Neural progenitor cell (in vitro differentiated cells): ENCODE results near the gene PRLR.

Experiments
- EZH2 ChIP-seq: fragments of 200-600 bp; sonication (generic); IDR thresholded peaks from 2 replicates; pipeline ENCODE4 v1.6.1; 2017; ENCODE audit warnings: antibody characterized with exemption, mild to moderate bottlenecking, moderate library complexity
- EZH2phosphoT487 ChIP-seq: fragments of 200-600 bp; sonication (generic); IDR thresholded peaks from 2 replicates; pipeline ENCODE4 v1.6.1; 2017; ENCODE audit warnings: antibody characterized with exemption
- TF ChIP-seq, protein P1 (sequence below): fragments of 200-600 bp; sonication (generic); IDR thresholded peaks from 2 replicates; pipeline ENCODE4 v1.5.1; 2017; ENCODE audit warnings: antibody characterized with exemption, mild to moderate bottlenecking

GRCh38 chr5:35009019-35009418, 221.3 kb downstream of the PRLR start:
- TF ChIP-seq, protein P1, sequence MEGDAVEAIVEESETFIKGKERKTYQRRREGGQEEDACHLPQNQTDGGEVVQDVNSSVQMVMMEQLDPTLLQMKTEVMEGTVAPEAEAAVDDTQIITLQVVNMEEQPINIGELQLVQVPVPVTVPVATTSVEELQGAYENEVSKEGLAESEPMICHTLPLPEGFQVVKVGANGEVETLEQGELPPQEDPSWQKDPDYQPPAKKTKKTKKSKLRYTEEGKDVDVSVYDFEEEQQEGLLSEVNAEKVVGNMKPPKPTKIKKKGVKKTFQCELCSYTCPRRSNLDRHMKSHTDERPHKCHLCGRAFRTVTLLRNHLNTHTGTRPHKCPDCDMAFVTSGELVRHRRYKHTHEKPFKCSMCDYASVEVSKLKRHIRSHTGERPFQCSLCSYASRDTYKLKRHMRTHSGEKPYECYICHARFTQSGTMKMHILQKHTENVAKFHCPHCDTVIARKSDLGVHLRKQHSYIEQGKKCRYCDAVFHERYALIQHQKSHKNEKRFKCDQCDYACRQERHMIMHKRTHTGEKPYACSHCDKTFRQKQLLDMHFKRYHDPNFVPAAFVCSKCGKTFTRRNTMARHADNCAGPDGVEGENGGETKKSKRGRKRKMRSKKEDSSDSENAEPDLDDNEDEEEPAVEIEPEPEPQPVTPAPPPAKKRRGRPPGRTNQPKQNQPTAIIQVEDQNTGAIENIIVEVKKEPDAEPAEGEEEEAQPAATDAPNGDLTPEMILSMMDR = no peak
- TF ChIP-seq EZH2phosphoT487 (no peak), EZH2 (no peak)
